Breast epithelium (tissue), 4 donors: ENCODE measurements around the gene SPIRE1. TPM values are rescaled to one million over a fixed set of nuclear protein-coding genes. Genes with fewer than 3 reads are reported as not detected.
"Not testable (repeated sequence)": the region's sequence is repeated elsewhere in the genome, so short reads cannot be mapped to it uniquely, and the experiment has no call there.

Source experiments
- DNase-seq, 2 donors: peaks; one replicate each; pipeline ENCODE4 v3.0.0-alpha.2; 2019; ENCODE audit warnings: low spot score in 2 of 2
- H3K27ac ChIP-seq, 2 donors: fragments of 200-600 bp; sonication (generic) in 1 of 2; one replicate each; pipeline ENCODE4 v1.5.1; 2016 to 2019; ENCODE audit warnings: mild to moderate bottlenecking in 1 of 2
- H3K27me3 ChIP-seq, 2 donors: fragments of 200-600 bp; sonication (generic) in 1 of 2; one replicate each; pipeline versions ENCODE4 v1.5.1 to v1.6.0; 2017 to 2019; ENCODE audit warnings: control low read depth in 1 of 2, mild to moderate bottlenecking in 1 of 2
- H3K36me3 ChIP-seq: fragments of 200-600 bp; one replicate; pipeline ENCODE4 v1.5.1; 2019
- H3K4me1 ChIP-seq, 2 donors: fragments of 200-600 bp; sonication (generic); one replicate each; pipeline ENCODE4 v1.5.1; 2016 to 2019; ENCODE audit warnings: control low read depth in 1 of 2
- H3K4me3 ChIP-seq, 3 donors: fragments of 200-600 bp; sonication (generic); 1 replicate in 2 of 3; 2 replicates in 1 of 3; pipeline ENCODE4 v1.5.1; 2016 to 2019; ENCODE audit warnings: mild to moderate bottlenecking in 3 of 3, moderate library complexity in 2 of 3
- H3K9me3 ChIP-seq, 2 donors: fragments of 200-600 bp; sonication (generic) in 1 of 2; one replicate each; pipeline ENCODE4 v1.5.1; 2016 to 2019; ENCODE audit warnings: control low read depth in 1 of 2
- CTCF ChIP-seq, 3 donors: fragments of 450-650 bp; IDR thresholded peaks; one replicate each; pipeline ENCODE4 v1.5.1; 2016 to 2017; ENCODE audit warnings: antibody characterized with exemption in 3 of 3, mild to moderate bottlenecking in 3 of 3, moderate library complexity in 3 of 3
- POLR2A ChIP-seq: fragments of 450-650 bp; IDR thresholded peaks from one replicate; pipeline ENCODE4 v1.6.1; 2016; ENCODE audit warnings: antibody characterized with exemption, mild to moderate bottlenecking, moderate library complexity
- POLR2AphosphoS5 ChIP-seq, 3 donors: sonication (generic); formaldehyde crosslinking; IDR thresholded peaks; one replicate each; pipeline ENCODE4 v1.6.1; 2017; ENCODE audit warnings: antibody characterized with exemption in 3 of 3
- intact Hi-C: fragments of 100-400 bp; cut with DNase I; formaldehyde crosslinking; loops from one replicate; pipeline ENCODE4 v1.15.1; 2023; ENCODE audit warnings: low total_unique reads
- total RNA-seq, 3 donors: library from RNA; depleted of rRNA; stranded (reverse); fragments of >200 nt; gene quantifications; one replicate each; pipeline ENCODE4 v1.1.0, GENCODE V29; 2016

Gene SPIRE1
- total RNA-seq, 3 donors from 2014 or later = 24.3 to 38.5 (median 25.9) TPM

GRCh38 chr18:12647773-12648172, 10.1 kb downstream of the SPIRE1 start:
- Histone ChIP-seq H3K4me3 (no peak overlapping the region), H3K27ac (no peak overlapping the region), H3K27me3 (no peaks in the 10 kb centered on the region), H3K9me3 (no peaks in the 10 kb centered on the region), H3K4me1 (peaks cover 0 to 7% of the 10 kb centered on the region in 2 donors), H3K36me3 (no peaks in the 10 kb centered on the region)
- intact Hi-C loops = no loop called here
- no peak for DNase-seq
- TF ChIP-seq POLR2AphosphoS5 (IDR thresholded peaks at IDR 0.05) (no peak), POLR2A (no peak), CTCF (IDR thresholded peaks at IDR 0.05) (no peak)

DNA sequence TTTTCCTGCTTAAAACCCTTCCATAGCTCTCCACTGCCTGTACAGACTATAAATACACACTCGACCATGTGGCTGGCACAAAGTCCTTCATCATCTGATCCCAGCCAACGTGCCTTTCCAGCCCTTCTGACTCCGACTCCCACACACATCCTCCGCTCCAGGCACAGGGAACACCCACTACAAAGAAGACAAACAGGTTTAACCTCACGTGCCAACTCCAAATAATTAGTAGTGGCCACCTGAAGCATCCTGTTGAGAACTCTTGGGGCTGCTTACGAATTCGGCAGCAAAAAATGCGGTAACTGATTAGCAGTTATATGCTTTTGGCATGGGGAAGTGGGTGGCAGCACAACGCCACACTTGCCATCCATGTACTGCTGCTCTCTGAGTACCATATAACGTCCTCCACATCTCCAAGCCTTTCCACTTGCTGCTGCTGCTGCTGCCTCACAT, 12.1 kb downstream of the SPIRE1 start:
- no peaks in the 10 kb centered on the region for H3K36me3 ChIP-seq

DNA sequence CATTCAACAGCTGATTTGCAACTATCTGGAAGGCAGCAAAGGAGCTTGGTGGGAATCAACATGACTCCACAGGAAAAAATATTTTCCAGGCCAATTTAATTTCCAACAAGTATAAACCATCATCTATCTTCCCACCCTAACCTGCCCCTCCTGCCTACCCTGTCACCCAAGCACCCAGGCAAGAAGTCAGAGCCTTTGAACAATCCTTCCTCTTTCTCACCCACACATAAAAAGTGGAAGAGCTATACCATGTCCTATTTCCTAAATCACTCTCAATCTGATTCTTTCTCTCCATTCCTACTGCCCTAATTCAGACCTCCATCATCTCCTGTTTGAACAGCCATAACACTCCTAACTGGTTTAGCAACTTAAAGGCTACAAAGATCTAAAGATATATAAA, 12.7 kb downstream of the SPIRE1 start:
- TF ChIP-seq POLR2AphosphoS5 (IDR thresholded peaks at IDR 0.05) (no peak), POLR2A (no peak), CTCF (IDR thresholded peaks at IDR 0.05) (no peak)

More for the DNA sequence above, 12.1 kb downstream of the SPIRE1 start:
- peak overlapping the region in 1 of 3 donors; percentile 18 for H3K4me3 ChIP-seq
- no peaks in the 10 kb centered on the region for H3K27me3 ChIP-seq
- peak overlapping the region; percentile 3 to 29 for H3K27ac ChIP-seq
- no peaks in the 10 kb centered on the region for H3K9me3 ChIP-seq
- DNase-seq = peak in 1 of 2 donors; percentile 53
- intact Hi-C loops = no loop called here
- H3K4me1 ChIP-seq = peaks cover 0 to 7% of the 10 kb centered on the region in 2 donors
- TF ChIP-seq POLR2AphosphoS5 (IDR thresholded peaks at IDR 0.05) (peak in 1 of 3 donors; percentile 42), POLR2A (no peak), CTCF (IDR thresholded peaks at IDR 0.05) (no peak)

DNA sequence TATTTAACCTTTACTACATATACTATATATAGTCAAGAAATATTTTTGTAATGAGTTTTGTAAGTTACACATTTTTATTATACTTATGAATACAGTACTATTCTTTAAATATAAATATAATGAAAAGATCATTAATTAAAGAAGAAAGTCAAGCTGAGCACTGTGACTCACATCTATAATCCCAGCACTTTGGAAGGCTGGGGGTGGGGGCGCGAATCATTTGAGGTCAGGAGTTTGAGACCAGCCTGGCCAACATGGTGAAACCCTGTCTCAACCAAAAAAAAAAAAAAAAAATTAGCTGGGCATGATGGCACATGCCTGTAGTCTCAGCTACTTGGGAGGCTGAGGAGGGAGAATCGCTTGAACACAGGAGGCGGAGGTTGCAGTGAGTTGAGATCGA, 14.2 kb downstream of the SPIRE1 start:
- H3K9me3 ChIP-seq, DNase-seq, H3K36me3 ChIP-seq, H3K27ac ChIP-seq, H3K4me1 ChIP-seq, H3K27me3 ChIP-seq, H3K4me3 ChIP-seq, intact Hi-C loops: not testable (repeated sequence)

More for the DNA sequence above, 12.7 kb downstream of the SPIRE1 start:
- Histone ChIP-seq H3K27me3 (no peaks in the 10 kb centered on the region), H3K27ac (peak overlapping the region in 1 of 2 donors; percentile 29), H3K4me1 (peaks cover 0 to 7% of the 10 kb centered on the region in 2 donors), H3K9me3 (no peaks in the 10 kb centered on the region), H3K36me3 (no peaks in the 10 kb centered on the region), H3K4me3 (peak overlapping the region in 1 of 3 donors; percentile 18)
- no peak for DNase-seq
- intact Hi-C loops = no loop called here

DNA sequence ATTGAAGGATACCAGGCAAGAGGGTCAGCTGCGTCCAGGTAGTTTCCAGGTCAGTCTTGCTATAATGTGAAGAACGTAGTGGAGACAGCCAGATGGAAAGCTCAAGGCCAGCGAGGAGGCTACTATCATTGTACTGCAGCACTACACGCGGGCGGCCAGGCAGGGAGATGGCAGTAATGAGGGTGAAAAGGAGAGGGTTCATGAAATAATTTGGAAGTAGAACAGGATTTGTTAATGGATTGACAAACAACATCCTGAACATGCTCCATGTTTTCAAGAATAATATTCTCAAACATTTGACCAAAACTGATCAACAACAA, 17.1 kb downstream of the SPIRE1 start:
- no peak overlapping the region for H3K4me3 ChIP-seq
- no peaks in the 10 kb centered on the region for H3K9me3 ChIP-seq
- intact Hi-C loops = no loop called here
- TF ChIP-seq POLR2AphosphoS5 (IDR thresholded peaks at IDR 0.05) (no peak), POLR2A (no peak), CTCF (IDR thresholded peaks at IDR 0.05) (no peak)
- DNase-seq = no peak
- peaks cover 0 to 7% of the 10 kb centered on the region in 2 donors for H3K4me1 ChIP-seq
- H3K27ac ChIP-seq = no peak overlapping the region
- H3K36me3 ChIP-seq = no peaks in the 10 kb centered on the region
- H3K27me3 ChIP-seq = no peaks in the 10 kb centered on the region
